NCI-H1694 treated with DMSO at 0.1 percent for 48 hours (cell line): ENCODE measurements around the gene KLHL13.
"Not testable (repeated sequence)": the region's sequence is repeated elsewhere in the genome, so short reads cannot be mapped to it uniquely, and the experiment has no call there.

Experiments
- DNase-seq: peaks from one replicate; lab custom pipeline; 2025; lab: John Stamatoyannopoulos, UW

KLHL13 gene, protein sequence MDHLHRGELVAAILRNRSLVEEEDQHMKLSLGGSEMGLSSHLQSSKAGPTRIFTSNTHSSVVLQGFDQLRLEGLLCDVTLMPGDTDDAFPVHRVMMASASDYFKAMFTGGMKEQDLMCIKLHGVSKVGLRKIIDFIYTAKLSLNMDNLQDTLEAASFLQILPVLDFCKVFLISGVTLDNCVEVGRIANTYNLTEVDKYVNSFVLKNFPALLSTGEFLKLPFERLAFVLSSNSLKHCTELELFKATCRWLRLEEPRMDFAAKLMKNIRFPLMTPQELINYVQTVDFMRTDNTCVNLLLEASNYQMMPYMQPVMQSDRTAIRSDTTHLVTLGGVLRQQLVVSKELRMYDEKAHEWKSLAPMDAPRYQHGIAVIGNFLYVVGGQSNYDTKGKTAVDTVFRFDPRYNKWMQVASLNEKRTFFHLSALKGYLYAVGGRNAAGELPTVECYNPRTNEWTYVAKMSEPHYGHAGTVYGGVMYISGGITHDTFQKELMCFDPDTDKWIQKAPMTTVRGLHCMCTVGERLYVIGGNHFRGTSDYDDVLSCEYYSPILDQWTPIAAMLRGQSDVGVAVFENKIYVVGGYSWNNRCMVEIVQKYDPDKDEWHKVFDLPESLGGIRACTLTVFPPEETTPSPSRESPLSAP

DNA sequence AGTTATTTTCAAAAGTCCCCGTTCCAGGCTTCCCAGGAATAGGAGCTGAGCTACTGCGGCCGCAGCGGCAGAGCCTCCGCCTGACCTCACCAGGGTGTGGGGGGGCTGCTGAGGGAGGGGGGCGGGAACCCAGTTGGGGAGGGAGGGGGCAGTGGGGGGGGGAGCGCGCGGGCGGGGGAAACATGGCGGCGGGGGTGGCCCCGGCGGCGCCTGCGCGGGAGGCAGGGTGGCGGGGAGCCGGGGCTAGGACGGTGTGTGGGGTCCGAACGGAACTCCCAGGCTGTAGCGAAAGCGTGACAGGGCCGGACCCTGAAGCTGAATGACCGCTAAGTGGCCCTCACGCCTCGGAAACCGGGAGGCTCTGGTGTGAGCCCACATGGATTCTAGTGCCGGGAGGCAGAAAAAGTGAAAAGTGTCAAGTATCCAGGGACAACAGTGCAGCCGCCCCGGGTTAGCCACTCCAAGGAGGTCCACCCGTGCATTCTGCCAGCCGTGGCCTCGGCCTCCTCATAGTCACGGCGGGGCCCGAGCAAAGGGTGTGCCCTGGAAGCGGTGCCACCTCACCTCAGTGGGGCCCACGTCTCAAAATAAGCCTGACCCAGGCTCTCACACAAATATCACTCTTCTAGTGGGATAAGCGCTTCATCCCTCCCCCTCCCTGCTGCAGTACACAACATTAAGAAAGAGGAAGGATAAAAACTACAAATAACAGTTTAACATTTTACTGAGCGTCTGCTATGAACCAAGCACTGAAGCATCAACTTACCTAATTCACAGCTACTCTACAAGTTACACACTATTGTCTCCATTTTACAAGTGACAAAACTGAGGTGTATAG lies at the start of gene KLHL13:
TSS of gene KLHL13 (minus strand) at position 98 of the 838 bp plus-strand sequence. CDS start 88,337 bp downstream, outside the sequence.
- DNase-seq, result no peak

DNA sequence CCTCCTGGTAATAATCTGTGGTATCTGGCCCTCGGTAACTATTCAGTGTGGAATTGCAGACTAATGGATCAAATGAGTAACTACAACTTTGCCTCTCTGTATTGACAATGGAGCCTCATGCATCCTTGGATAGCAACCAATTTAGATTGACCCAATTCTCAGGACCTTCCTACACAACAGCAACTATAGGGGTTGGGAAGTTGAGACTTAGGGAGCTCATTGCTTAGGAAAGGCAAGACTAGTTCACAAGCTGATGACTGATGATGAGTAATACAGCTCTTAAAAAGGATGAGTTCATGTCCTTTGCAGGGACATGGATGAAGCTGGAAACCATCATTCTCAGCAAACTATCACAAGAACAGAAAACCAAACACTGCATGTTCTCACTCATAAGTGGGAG lies 47.5 kb upstream of the KLHL13 start:
- DNase-seq, result no peak

GRCh38 chrX:118156953-118157608 lies 40.5 kb upstream of the KLHL13 start:
- no peak for DNase-seq

DNA sequence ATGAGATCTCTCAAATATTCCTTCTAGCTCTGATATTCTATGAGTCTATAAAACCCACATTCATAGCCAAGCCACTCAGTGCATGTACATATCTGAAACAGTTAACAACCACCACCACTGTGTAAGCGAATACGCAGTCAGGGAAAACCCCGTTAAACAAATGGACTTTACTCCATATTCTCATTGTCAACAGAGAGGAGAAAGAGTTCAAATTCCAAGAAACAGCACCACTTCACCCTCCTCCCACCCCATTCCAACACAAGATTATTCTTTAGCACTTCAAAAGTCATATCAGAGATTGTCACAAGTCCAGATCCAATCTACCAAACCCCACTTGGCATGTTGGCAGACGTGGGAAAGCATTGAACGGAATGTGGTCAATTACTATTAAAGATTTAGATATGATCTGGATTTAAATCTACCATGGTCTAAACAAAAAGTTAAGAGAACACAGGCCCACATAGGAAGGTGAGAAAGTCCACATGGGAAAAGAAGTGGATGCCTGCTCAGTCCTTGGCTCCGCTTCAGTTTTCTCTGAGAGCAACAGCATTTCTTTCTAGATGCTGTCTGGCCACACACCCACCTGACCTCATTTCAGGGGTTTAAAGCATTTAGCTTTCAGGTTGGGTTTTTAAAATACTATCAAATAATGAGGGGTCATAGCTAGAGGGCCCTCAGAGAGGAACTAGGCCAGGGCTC lies 39.8 kb upstream of the KLHL13 start:
- no peak for DNase-seq

DNA sequence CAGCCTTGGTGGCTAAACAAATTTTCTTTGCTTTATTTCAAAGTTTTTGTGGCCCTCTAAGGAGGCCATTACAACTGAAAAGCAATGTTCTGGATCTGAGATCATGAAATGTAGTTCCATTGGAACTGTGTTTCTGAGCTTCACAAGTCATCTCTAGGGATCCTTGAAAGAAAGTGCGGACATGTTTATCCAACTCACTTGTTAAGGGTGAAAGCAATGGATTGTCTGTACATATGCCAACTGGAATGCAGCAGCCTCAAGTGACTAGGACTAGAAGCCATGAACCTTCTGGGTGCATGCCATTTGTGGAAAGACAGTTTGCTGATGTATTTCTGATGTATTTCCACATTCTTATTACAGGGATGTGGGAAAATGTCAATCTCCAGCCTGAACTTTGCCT lies 36.7 kb upstream of the KLHL13 start:
- DNase-seq, result no peak

- DNase-seq, result no peak
Observed at GRCh38 chrX:118152721-118153120, 36.1 kb upstream of the KLHL13 start.

DNA sequence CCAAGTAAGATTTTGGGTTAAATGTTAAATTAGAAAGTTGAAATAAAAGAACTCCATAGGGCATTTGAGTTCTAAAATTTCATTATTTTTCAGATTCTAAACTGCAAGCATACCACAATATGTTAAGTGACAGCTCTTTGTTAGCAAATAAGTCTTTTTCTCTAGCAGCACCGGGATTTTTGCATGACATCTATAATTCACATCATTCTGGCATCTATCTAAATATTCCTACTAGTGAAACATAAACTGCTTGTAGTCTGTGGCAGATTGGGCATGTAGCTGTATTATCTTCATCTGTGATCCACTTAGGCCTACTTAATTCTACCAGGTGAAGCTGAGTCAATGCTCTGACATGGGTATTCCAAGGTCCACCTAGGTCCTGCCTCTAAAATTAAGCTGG lies 32.1 kb upstream of the KLHL13 start:
- no peak for DNase-seq

DNA sequence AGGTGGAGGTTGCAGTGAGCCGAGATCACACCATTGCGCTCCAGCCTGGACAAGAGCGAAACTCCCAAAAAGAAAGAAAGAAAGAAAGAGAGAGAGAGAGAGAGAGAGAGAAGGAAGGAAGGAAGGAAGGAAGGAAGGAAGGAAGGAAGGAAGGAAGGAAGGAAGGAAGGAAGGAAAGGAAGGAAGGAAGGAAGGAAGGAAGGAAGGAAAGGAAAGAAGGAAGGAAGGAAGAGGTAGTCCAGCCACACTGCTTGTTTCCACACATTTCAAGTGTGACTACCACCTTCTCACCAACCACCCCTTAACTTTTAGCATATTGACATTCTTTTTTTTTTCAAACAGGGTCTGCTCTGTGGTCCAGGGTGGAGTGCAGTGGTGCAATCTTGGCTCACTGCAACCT lies 31.2 kb upstream of the KLHL13 start:
- DNase-seq, result not testable (repeated sequence)

- DNase-seq, result no peak
Observed at GRCh38 chrX:118143578-118143977, 27.0 kb upstream of the KLHL13 start.

DNA sequence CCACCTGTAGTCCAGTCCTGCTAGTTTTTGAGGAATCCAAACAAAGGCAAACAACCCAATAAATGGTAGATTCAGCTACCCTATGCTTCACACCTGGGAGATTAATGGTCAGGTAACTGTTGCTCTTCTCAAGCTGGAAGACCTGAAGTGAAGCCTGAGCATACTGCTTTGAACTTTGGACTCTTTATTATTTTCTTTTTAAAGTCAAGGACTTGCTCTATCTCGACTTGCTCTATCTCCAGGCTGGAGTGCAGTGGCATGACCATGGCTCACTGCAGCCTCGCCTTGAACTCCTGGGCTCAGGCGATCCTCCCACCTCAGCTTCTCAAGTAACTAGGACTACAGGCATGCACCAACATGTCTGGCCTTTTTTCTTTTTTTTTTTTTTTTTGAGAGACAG lies 14.7 kb upstream of the KLHL13 start:
- no peak for DNase-seq

DNA sequence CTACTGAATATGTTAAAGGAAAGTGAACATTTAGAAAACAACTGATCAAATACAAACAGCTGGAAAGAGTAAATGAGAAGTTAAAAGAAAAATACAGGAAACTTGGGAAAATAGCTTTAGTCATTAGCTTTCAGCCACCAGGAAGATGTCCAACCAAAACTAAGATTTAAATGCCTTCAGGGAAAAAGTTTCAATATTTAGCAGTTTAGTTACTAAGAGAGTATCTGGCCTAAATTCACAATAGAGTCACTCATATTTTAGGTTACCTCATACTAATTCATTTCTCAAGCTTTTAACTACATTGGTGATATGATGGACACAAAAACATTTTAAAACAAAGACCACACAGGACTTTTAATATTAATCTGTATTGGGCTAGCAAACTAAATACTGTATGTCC lies 13.1 kb upstream of the KLHL13 start:
- DNase-seq, result no peak

GRCh38 chrX:118128724-118129123 lies 12.1 kb upstream of the KLHL13 start:
- no peak for DNase-seq

DNA sequence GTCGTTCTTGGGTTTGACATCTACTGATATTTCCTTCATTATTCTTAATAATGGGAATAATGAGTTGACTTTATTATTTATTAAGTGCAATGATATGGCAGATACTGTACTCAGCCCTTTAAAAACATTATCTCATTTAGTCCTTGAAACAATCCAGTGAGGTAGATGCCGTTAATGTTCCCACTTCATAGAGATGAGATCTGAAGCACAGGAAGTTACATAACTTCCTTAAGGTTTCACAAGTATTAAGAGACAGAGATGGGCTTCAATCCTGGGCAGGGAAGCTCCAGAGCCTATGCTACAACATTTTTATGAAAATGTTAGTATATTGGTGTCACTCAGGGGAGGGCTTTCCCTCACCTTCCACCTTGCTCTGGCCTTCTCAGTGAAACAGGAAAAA lies 9.7 kb upstream of the KLHL13 start:
- no peak for DNase-seq

DNA sequence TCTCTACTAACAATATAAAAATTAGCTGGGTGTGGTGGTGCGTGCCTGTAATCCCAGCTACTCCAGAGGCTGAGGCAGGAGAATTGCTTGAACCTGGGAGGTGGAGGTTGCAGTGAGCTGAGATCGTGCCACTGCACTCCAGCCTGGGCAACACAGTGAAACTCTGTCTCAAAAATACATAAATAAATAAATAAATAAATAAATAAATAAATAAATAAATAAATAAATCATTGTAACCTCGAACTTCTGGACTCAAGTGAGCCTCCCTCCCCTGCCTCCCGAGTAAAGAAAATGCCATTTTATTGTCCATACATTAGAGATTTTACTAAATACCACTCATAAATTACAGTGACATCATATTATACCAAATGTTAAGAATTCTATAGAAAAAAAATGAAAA lies 7.6 kb upstream of the KLHL13 start:
- DNase-seq, result not testable (repeated sequence)

DNA sequence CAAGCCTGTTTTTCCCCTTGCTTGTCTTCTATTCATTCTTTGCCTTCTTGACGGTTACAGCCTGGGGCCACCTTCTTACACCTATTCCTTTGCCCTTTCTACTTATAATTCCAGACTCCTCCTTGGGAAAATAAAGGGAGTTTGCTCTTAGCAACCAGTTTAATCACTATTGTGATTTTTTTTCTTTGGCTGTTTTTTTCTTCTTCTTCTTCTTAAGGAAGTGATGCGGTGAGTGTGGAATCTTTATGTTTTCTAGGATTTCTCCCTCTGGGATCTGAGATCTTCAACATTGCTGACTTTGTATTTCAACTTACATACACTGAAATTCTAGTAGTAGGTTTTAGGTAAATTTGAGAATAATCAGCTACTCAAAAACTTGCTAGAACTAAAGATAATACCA lies 1.1 kb upstream of the KLHL13 start:
- DNase-seq, result no peak

DNA sequence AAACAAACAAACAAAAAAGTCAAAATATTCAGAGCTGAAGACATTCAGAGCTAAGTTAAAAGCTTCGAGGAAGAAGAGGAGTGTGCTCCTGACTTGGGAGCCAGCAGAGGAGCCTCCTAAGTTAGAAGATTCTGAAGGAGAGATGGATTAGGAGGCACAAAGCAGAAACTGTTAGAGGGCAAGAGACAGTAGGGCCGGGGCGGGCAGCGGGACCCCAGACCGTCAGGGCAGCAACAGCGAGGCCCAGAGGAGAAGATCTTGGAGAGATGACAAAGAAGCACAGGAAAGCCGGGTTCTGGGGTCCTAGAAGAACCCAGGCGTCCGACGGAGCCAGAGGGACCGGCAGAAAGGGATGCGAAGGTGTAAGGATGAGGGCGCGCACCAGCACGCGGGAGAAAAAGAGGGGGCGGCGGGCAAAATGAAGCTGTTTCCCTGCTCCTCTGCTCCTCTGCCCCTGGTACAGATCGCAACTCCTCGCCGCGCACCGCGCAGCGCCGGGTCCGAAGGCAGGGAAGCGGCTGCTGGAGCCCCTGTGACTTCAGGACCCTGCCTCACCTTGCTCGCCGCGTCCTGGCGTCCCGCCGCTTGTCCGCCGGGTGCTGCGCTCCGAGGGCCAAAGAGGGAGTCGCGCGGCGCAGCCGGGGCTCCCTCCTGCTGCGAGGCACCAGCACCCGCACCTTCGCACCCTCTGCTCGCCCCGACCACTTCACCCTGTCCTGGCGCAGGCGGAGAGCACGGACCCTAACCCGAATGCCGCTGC lies 477 bp downstream of the KLHL13 start:
- no peak for DNase-seq

DNA sequence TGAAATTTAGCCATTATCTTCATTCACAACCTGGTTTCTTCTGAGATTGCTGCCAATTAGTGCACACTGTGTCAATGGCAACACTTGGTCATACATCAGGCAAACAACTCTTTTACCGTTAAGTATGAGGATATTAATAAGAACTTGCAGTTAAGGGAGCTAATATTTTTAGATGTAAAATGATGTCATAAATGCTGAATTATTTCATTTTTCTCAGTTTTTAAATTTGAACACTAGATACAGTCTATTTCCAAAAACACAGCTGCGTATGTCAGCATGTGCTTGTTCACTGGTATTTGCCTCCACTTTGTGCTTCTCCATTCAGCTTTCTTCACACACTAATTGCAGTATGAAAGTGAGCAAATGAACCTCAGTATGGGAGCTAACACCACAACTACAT lies 1.6 kb downstream of the KLHL13 start:
- DNase-seq, result no peak

DNA sequence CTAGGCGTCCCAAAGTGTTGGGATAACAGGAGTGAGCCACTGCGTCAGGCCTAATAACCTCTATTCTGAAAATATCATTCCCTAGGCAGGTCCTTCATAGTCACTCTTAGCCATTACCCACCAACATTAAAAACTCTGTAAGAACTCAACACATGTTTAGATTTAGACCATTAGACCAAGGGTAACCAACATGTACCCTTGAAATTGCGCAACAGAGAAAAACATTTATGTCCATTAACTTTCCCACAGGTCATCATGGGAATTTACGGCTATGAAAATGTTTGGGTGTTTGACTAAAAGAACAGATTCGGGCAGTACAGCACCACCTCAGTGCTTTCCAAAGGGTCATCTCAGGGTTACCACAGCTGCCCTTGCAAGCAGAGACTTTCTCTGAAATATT lies 7.5 kb downstream of the KLHL13 start:
- DNase-seq, result no peak

DNA sequence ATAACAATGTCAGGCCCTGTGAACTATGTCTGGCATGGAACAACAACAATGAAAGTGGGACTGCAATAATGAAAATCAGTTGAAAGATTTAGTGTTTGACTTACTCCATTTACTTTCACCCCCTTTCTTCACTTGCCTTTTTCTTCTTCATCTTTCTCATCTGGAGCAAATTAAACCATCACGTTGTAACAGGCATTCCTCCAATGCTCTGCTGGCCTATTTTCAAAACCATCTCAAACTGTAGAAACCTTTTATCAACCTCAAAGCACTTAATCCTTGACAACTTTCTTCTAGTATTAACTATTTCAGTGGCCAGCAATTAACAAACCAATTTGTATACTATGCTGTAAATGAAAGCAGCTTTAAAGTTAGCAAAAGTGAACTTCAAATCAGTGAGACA lies 8.3 kb downstream of the KLHL13 start:
- DNase-seq, result no peak

DNA sequence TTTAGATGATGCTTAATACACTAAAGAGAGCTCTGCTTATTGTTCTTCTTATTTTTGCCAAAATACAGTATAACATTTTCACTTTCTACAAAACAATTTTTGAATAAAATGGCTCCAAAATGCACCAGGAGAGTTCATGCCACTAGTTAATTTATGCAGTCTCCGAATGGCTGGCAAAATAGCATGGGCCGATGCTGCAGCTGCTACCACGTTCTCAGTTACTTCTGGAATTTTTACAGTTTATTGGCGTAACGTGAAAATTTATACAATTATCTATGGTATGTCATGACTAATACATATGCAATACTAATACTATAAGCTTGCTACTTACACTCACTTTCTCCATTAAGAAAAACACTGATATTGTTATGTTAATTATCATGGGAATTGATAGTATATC lies 16.5 kb downstream of the KLHL13 start:
- DNase-seq, result no peak

GRCh38 chrX:118088084-118088483 lies 28.5 kb downstream of the KLHL13 start:
- no peak for DNase-seq
